ENCODE results near the gene CHST4. TPM values are rescaled to one million over a fixed set of nuclear protein-coding genes. Genes with fewer than 3 reads are reported as not detected.
"Not testable (repeated sequence)": the region's sequence is repeated elsewhere in the genome, so short reads cannot be mapped to it uniquely, and the experiment has no call there.

CHST4 gene
- total RNA-seq, 2 experiments from 2014 or later = not detected

GRCh38 chr16:71498031-71498430 lies 28.2 kb upstream of the CHST4 start:
- intact Hi-C loops (cut with micrococcal nuclease) = loop anchor here (2.0 to 5.0 kb wide), 2 partner anchors 36 to 57 kb away; partner anchors contain the start of gene ZNF23
- no peaks in the 10 kb centered on the region for H3K9me3 Mint-ChIP-seq
- H3K27ac Mint-ChIP-seq = no peak overlapping the region
- CTCF ChIA-PET = interaction anchor here (0.6 to 5.8 kb wide), 8 partner anchors 11 to 125 kb away, joined by 3 to 91 read pairs (median 6); no protein-coding TSS in a partner anchor
- H3K36me3 Mint-ChIP-seq (ENCODE audit: low read depth) = no peaks in the 10 kb centered on the region
- no peaks in the 10 kb centered on the region for H3K27me3 Mint-ChIP-seq (ENCODE audit: low read depth)
- H3K4me1 Mint-ChIP-seq (ENCODE audit: low read depth) = no peaks in the 10 kb centered on the region
- no peak overlapping the region for H3K4me3 Mint-ChIP-seq
- no peak for DNase-seq

GRCh38 chr16:71499775-71500364 lies 26.4 kb upstream of the CHST4 start:
- H3K4me1 Mint-ChIP-seq (ENCODE audit: low read depth) = no peaks in the 10 kb centered on the region
- H3K4me3 Mint-ChIP-seq = no peak overlapping the region
- no peak overlapping the region for H3K27ac Mint-ChIP-seq
- no peaks in the 10 kb centered on the region for H3K27me3 Mint-ChIP-seq (ENCODE audit: low read depth)
- intact Hi-C loops (cut with micrococcal nuclease) = loop anchor here (1.0 to 5.0 kb wide), 3 partner anchors 38 to 87 kb away; partner anchors contain the start of gene ZNF23
- peak; percentile 71 for DNase-seq
- CTCF ChIA-PET = interaction anchor here (0.9 to 5.8 kb wide), 20 partner anchors 13 to 143 kb away, joined by 3 to 91 read pairs (median 6); partner anchors contain the start of gene ZNF23
- no peaks in the 10 kb centered on the region for H3K9me3 Mint-ChIP-seq
- no peaks in the 10 kb centered on the region for H3K36me3 Mint-ChIP-seq (ENCODE audit: low read depth)

- intact Hi-C loops (cut with micrococcal nuclease) = loop anchor here (1.0 kb wide), 1 partner anchor 110 kb away; no protein-coding TSS in a partner anchor
- H3K4me3 Mint-ChIP-seq = no peak overlapping the region
- H3K9me3 Mint-ChIP-seq = no peaks in the 10 kb centered on the region
- H3K4me1 Mint-ChIP-seq (ENCODE audit: low read depth) = no peaks in the 10 kb centered on the region
- no peak overlapping the region for H3K27ac Mint-ChIP-seq
- CTCF ChIA-PET = interaction anchor here (0.8 to 5.8 kb wide), 11 partner anchors 9 to 110 kb away, joined by 3 to 91 read pairs (median 5); partner anchors contain the start of genes ZNF19 and ZNF23
- no peaks in the 10 kb centered on the region for H3K36me3 Mint-ChIP-seq (ENCODE audit: low read depth)
- no peak for DNase-seq
- H3K27me3 Mint-ChIP-seq (ENCODE audit: low read depth) = no peaks in the 10 kb centered on the region
Observed at GRCh38 chr16:71500964-71501363, 25.3 kb upstream of the CHST4 start.

- CTCF ChIA-PET = interaction anchor here (0.8 to 5.8 kb wide), 10 partner anchors 10 to 110 kb away, joined by 3 to 91 read pairs (median 4); partner anchors contain the start of genes ZNF19 and ZNF23
- no peaks in the 10 kb centered on the region for H3K4me1 Mint-ChIP-seq (ENCODE audit: low read depth)
- H3K4me3 Mint-ChIP-seq = no peak overlapping the region
- no peak overlapping the region for H3K27ac Mint-ChIP-seq
- no peak for DNase-seq
- H3K27me3 Mint-ChIP-seq (ENCODE audit: low read depth) = no peaks in the 10 kb centered on the region
- no peaks in the 10 kb centered on the region for H3K9me3 Mint-ChIP-seq
- intact Hi-C loops (cut with micrococcal nuclease) = loop anchor here (1.0 kb wide), 1 partner anchor 110 kb away; no protein-coding TSS in a partner anchor
- H3K36me3 Mint-ChIP-seq (ENCODE audit: low read depth) = no peaks in the 10 kb centered on the region
Observed at GRCh38 chr16:71501547-71501946, 24.7 kb upstream of the CHST4 start.

- H3K36me3 Mint-ChIP-seq (ENCODE audit: low read depth); H3K4me3 Mint-ChIP-seq; H3K4me1 Mint-ChIP-seq (ENCODE audit: low read depth); intact Hi-C loops (cut with micrococcal nuclease); H3K27me3 Mint-ChIP-seq (ENCODE audit: low read depth); CTCF ChIA-PET; H3K9me3 Mint-ChIP-seq; H3K27ac Mint-ChIP-seq: not testable (repeated sequence)
- DNase-seq = peak; percentile 42
Observed at GRCh38 chr16:71504051-71504450, 22.2 kb upstream of the CHST4 start.

- no peak for DNase-seq
- no peak overlapping the region for H3K4me3 Mint-ChIP-seq
- CTCF ChIA-PET = no interaction called here
- no peak overlapping the region for H3K27ac Mint-ChIP-seq
- no peaks in the 10 kb centered on the region for H3K9me3 Mint-ChIP-seq
- no peaks in the 10 kb centered on the region for H3K27me3 Mint-ChIP-seq (ENCODE audit: low read depth)
- H3K4me1 Mint-ChIP-seq (ENCODE audit: low read depth) = no peaks in the 10 kb centered on the region
- no peaks in the 10 kb centered on the region for H3K36me3 Mint-ChIP-seq (ENCODE audit: low read depth)
- intact Hi-C loops (cut with micrococcal nuclease) = no loop called here
Observed at GRCh38 chr16:71504901-71505300, 21.3 kb upstream of the CHST4 start.

- CTCF ChIA-PET = no interaction called here
- H3K4me1 Mint-ChIP-seq (ENCODE audit: low read depth) = no peaks in the 10 kb centered on the region
- no peak for DNase-seq
- H3K27me3 Mint-ChIP-seq (ENCODE audit: low read depth) = no peaks in the 10 kb centered on the region
- H3K9me3 Mint-ChIP-seq = no peaks in the 10 kb centered on the region
- no peak overlapping the region for H3K4me3 Mint-ChIP-seq
- H3K27ac Mint-ChIP-seq = no peak overlapping the region
- no peaks in the 10 kb centered on the region for H3K36me3 Mint-ChIP-seq (ENCODE audit: low read depth)
- intact Hi-C loops (cut with micrococcal nuclease) = no loop called here
Observed at GRCh38 chr16:71507061-71507460, 19.2 kb upstream of the CHST4 start.

- Mint-ChIP-seq H3K27ac (no peak overlapping the region), H3K4me1 (ENCODE audit: low read depth) (no peaks in the 10 kb centered on the region), H3K4me3 (no peak overlapping the region), H3K27me3 (ENCODE audit: low read depth) (no peaks in the 10 kb centered on the region), H3K36me3 (ENCODE audit: low read depth) (no peaks in the 10 kb centered on the region), H3K9me3 (no peaks in the 10 kb centered on the region)
- CTCF ChIA-PET = interaction anchor here (0.6 to 0.8 kb wide), 2 partner anchors 14 to 16 kb away, joined by 3 read pairs; no protein-coding TSS in a partner anchor
- intact Hi-C loops (cut with micrococcal nuclease) = no loop called here
- DNase-seq = no peak
Observed at GRCh38 chr16:71513302-71513701, 12.9 kb upstream of the CHST4 start.

GRCh38 chr16:71514476-71514875 lies 11.8 kb upstream of the CHST4 start:
- CTCF ChIA-PET = interaction anchor here (1.1 kb wide), 1 partner anchor 13 kb away, joined by 4 read pairs; no protein-coding TSS in a partner anchor
- no peak for DNase-seq
- H3K4me3 Mint-ChIP-seq = no peak overlapping the region
- intact Hi-C loops (cut with micrococcal nuclease) = no loop called here
- no peaks in the 10 kb centered on the region for H3K9me3 Mint-ChIP-seq
- H3K27ac Mint-ChIP-seq = no peak overlapping the region
- no peaks in the 10 kb centered on the region for H3K36me3 Mint-ChIP-seq (ENCODE audit: low read depth)
- H3K27me3 Mint-ChIP-seq (ENCODE audit: low read depth) = no peaks in the 10 kb centered on the region
- no peaks in the 10 kb centered on the region for H3K4me1 Mint-ChIP-seq (ENCODE audit: low read depth)

GRCh38 chr16:71515026-71515425 lies 11.2 kb upstream of the CHST4 start:
- intact Hi-C loops (cut with micrococcal nuclease) = no loop called here
- no peaks in the 10 kb centered on the region for H3K4me1 Mint-ChIP-seq (ENCODE audit: low read depth)
- no peak for DNase-seq
- no peaks in the 10 kb centered on the region for H3K9me3 Mint-ChIP-seq
- H3K27me3 Mint-ChIP-seq (ENCODE audit: low read depth) = no peaks in the 10 kb centered on the region
- H3K36me3 Mint-ChIP-seq (ENCODE audit: low read depth) = no peaks in the 10 kb centered on the region
- H3K27ac Mint-ChIP-seq = no peak overlapping the region
- no peak overlapping the region for H3K4me3 Mint-ChIP-seq
- CTCF ChIA-PET = no interaction called here

GRCh38 chr16:71520550-71520949 lies 5.7 kb upstream of the CHST4 start:
- H3K36me3 Mint-ChIP-seq (ENCODE audit: low read depth) = no peaks in the 10 kb centered on the region
- H3K4me3 Mint-ChIP-seq = no peak overlapping the region
- no peaks in the 10 kb centered on the region for H3K9me3 Mint-ChIP-seq
- H3K4me1 Mint-ChIP-seq (ENCODE audit: low read depth) = no peaks in the 10 kb centered on the region
- H3K27me3 Mint-ChIP-seq (ENCODE audit: low read depth) = peaks cover 2% of the 10 kb centered on the region
- no peak for DNase-seq
- CTCF ChIA-PET = interaction anchor here (0.9 to 1.2 kb wide), 3 partner anchors 20 to 108 kb away, joined by 3 to 5 read pairs (median 4); no protein-coding TSS in a partner anchor
- intact Hi-C loops (cut with micrococcal nuclease) = no loop called here
- H3K27ac Mint-ChIP-seq = no peak overlapping the region

GRCh38 chr16:71524566-71525553 lies 1.4 kb upstream of the CHST4 start:
- peaks cover 20% of the 10 kb centered on the region for H3K27me3 Mint-ChIP-seq (ENCODE audit: low read depth)
- H3K27ac Mint-ChIP-seq = no peak overlapping the region
- intact Hi-C loops (cut with micrococcal nuclease) = no loop called here
- no peaks in the 10 kb centered on the region for H3K36me3 Mint-ChIP-seq (ENCODE audit: low read depth)
- no peak for DNase-seq
- no peaks in the 10 kb centered on the region for H3K9me3 Mint-ChIP-seq
- H3K4me1 Mint-ChIP-seq (ENCODE audit: low read depth) = no peaks in the 10 kb centered on the region
- H3K4me3 Mint-ChIP-seq = no peak overlapping the region
- CTCF ChIA-PET = interaction anchor here (0.5 kb wide), 1 partner anchor 81 kb away, joined by 4 read pairs; no protein-coding TSS in a partner anchor
